B cell (primary cell): Measurements from ENCODE around the gene TTLL11. TPM values are rescaled to one million over a fixed set of nuclear protein-coding genes. Genes with fewer than 3 reads are reported as not detected.

Source experiments
- ATAC-seq: fragments of 200-7000 bp; cut with Tn5 transposase; one replicate; pipeline ENCODE4 v1.10.0; 2021; ENCODE audit warnings: low read depth, mild to moderate bottlenecking, moderate number of reproducible peaks, moderate library complexity
- CTCF ChIA-PET: fragments of 350-600 bp; sonication (Branson Sonifier 250); formaldehyde crosslinking; loops from one replicate; lab custom pipeline; 2021; ENCODE audit warnings: antibody characterized with exemption, inconsistent platforms; lab: Charles Lee
- POLR2A ChIA-PET: fragments of 350-600 bp; sonication (Branson Sonifier 250); formaldehyde crosslinking; loops from one replicate; lab custom pipeline; 2021; ENCODE audit warnings: antibody characterized with exemption; lab: Charles Lee
- DNase-seq: peaks from one replicate; pipeline ENCODE4 v3.0.0; 2013
- H2AFZ ChIP-seq: 2 replicates; pipeline ENCODE4 v1.6.1; 2012; ENCODE audit warnings: mild to moderate bottlenecking, low read depth, low read length; ENCODE audit not compliant: insufficient read depth, poor library complexity, severe bottlenecking
- H3K27ac ChIP-seq, 2 donors: 1 replicate in 1 of 2; 2 replicates in 1 of 2; pipeline ENCODE4 v1.5.1; 2012 to 2013; ENCODE audit warnings: low read length in 2 of 2, mild to moderate bottlenecking in 2 of 2, moderate library complexity in 1 of 2
- H3K27me3 ChIP-seq, 4 experiments: fragments of 200-600 bp in 1 of 4; sonication (generic) in 1 of 4; replicated peaks in 1 of 4; 1 replicate in 2 of 4; 2 replicates in 2 of 4; pipeline versions ENCODE4 v1.6.1 to v1.7.0; 2013 to 2016; ENCODE audit warnings: low read length in 3 of 4, mild to moderate bottlenecking in 2 of 4, mixed read lengths in 1 of 4, moderate library complexity in 1 of 4; ENCODE audit not compliant: insufficient read depth in 4 of 4, control insufficient read depth in 3 of 4; ENCODE audit errors: control extremely low read depth in 1 of 4
- H3K36me3 ChIP-seq, 2 experiments: replicated peaks in 1 of 2; 1 replicate in 1 of 2; 2 replicates in 1 of 2; pipeline versions ENCODE4 v1.6.1 to v1.7.1; 2013; ENCODE audit warnings: low read length in 1 of 2; ENCODE audit not compliant: insufficient read depth in 2 of 2, control insufficient read depth in 1 of 2; ENCODE audit errors: control extremely low read depth in 1 of 2, extremely low read depth in 1 of 2
- H3K4me1 ChIP-seq, 2 donors: fragments of 200-600 bp in 1 of 2; sonication (generic) in 1 of 2; 1 replicate in 1 of 2; 2 replicates in 1 of 2; pipeline versions ENCODE4 v1.5.1 to v1.6.1; 2013 to 2017; ENCODE audit warnings: low read length in 2 of 2; ENCODE audit not compliant: control insufficient read depth in 2 of 2, insufficient read depth in 2 of 2
- H3K4me2 ChIP-seq: replicated peaks from 2 replicates; pipeline ENCODE3; 2012; ENCODE audit warnings: mild to moderate bottlenecking, low read depth, low read length; ENCODE audit not compliant: poor library complexity, severe bottlenecking
- H3K4me3 ChIP-seq, 5 experiments: fragments of 200-600 bp in 1 of 5; sonication (generic) in 1 of 5; 1 replicate in 3 of 5; 2 replicates in 2 of 5; pipeline versions ENCODE4 v1.5.1 to v1.7.0; 2011 to 2016; ENCODE audit warnings: low read length in 4 of 5, mild to moderate bottlenecking in 4 of 5, low read depth in 2 of 5, control low read depth in 1 of 5, moderate library complexity in 1 of 5; ENCODE audit not compliant: insufficient read depth in 1 of 5; ENCODE audit errors: control extremely low read depth in 1 of 5, extremely low read depth in 1 of 5
- H3K79me2 ChIP-seq: fragments of 200-600 bp; sonication (generic); one replicate; pipeline ENCODE4 v1.6.0; 2016; ENCODE audit warnings: low read length; ENCODE audit not compliant: control insufficient read depth, insufficient read depth
- H3K9ac ChIP-seq: fragments of 200-600 bp; sonication (generic); 2 replicates; pipeline ENCODE4 v1.6.1; 2017; ENCODE audit warnings: mild to moderate bottlenecking, low read length, moderate library complexity
- H3K9me3 ChIP-seq, 3 donors: one replicate each; pipeline versions ENCODE4 v1.6.1 to v1.7.1; 2013; ENCODE audit warnings: low read length in 2 of 3; ENCODE audit not compliant: control insufficient read depth in 2 of 3, insufficient read depth in 1 of 3; ENCODE audit errors: control extremely low read depth in 1 of 3
- H4K20me1 ChIP-seq: 2 replicates; pipeline ENCODE4 v1.6.0; 2012; ENCODE audit warnings: mild to moderate bottlenecking, low read length; ENCODE audit not compliant: insufficient read depth, control insufficient read depth, poor library complexity, severe bottlenecking
- H3K27ac Mint-ChIP-seq: one replicate; pipeline ENCODE4 v1.8.0; 2021; ENCODE audit warnings: mixed read lengths
- H3K27me3 Mint-ChIP-seq: one replicate; pipeline ENCODE4 v1.8.0; 2021; ENCODE audit warnings: mixed read lengths
- H3K4me1 Mint-ChIP-seq: one replicate; pipeline ENCODE4 v1.8.0; 2021; ENCODE audit warnings: mixed read lengths
- H3K4me3 Mint-ChIP-seq: one replicate; pipeline ENCODE4 v1.8.0; 2021; ENCODE audit warnings: mixed read lengths
- H3K9me3 Mint-ChIP-seq: one replicate; pipeline ENCODE4 v1.8.0; 2022; ENCODE audit warnings: mixed read lengths; ENCODE audit not compliant: insufficient read depth
- EZH2 ChIP-seq: IDR thresholded peaks from 2 replicates; pipeline ENCODE4 v1.6.1; 2012; ENCODE audit warnings: borderline replicate concordance, low read depth, mild to moderate bottlenecking, moderate library complexity, low read length; ENCODE audit not compliant: insufficient read depth, poor library complexity, severe bottlenecking
- WGBS: methylation state at CpG from one replicate; pipeline ENCODE4 v1.1.5; 2013; ENCODE audit warnings: missing lambda C conversion rate; ENCODE audit not compliant: insufficient coverage; 5-methylcytosine and 5-hydroxymethylcytosine counted together
- intact Hi-C: fragments of 100-400 bp; cut with micrococcal nuclease; formaldehyde crosslinking; loops from one replicate; pipeline ENCODE4 v1.10.0; 2022
- polyA plus RNA-seq: library from polyadenylated mRNA; depleted of rRNA; stranded (reverse); fragments of >200 nt; gene quantifications from 2 replicates; pipeline ENCODE4 v1.2.3, GENCODE V29; 2012
- total RNA-seq, 2 donors: library from RNA; stranded (reverse); fragments of 120-200 nt in 1 of 2; gene quantifications; 1 replicate in 1 of 2; 2 replicates in 1 of 2; pipeline versions ENCODE4 v1.2.3 to v1.2.4, GENCODE V29; 2013 to 2022
- TF ChIP-seq, protein P1 (sequence below): fragments of 200-600 bp; IDR thresholded peaks from one replicate; pipeline ENCODE4 v1.8.0; 2022; ENCODE audit warnings: antibody characterized with exemption, mild to moderate bottlenecking

TTLL11 gene
- total and polyA plus RNA-seq, 2 donors (not counting 1 experiment from before 2014, with no cell fraction given) = 3.6 to 3.8 TPM

DNA sequence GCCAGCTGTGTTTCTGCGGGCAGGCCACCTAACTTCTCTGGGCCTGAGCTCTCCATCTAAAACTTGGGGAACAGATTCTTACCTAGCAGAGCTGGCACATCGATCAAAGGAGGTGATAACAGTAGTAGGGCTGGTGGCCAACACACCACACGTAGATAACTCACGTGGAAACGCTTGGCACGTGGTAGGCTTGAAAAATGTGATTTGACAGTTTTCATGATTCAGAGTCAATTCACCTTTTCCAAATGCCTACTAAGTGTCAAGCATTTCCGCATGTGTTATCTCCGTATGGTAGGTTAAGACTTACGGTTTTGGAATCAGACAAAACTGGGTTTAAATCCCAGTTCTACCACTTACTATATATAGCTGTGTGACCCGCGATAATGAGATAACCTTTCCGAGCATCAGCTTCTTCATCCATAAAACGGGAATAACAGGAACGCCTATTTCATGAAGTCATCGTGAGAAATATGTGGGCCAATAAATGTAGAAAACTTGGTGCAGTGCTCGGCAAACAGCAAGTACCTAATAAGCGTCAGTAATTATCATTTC is 41.0 kb upstream of the TTLL11 start:
- ChIA-PET CTCF (interaction anchor here (1.2 kb wide), 1 partner anchor 9 kb away, joined by 6 read pairs; no protein-coding TSS in a partner anchor), POLR2A (no interaction called here)
- no peaks in the 10 kb centered on the region for H3K9me3 Mint-ChIP-seq
- H3K9me3 ChIP-seq = no peaks in the 10 kb centered on the region
- intact Hi-C loops = no loop called here
- no peak overlapping the region for H2AFZ ChIP-seq
- H4K20me1 ChIP-seq = no peaks in the 10 kb centered on the region
- WGBS = 91% methylated on average over 13 of the region's 17 CpGs
- H3K79me2 ChIP-seq = no peaks in the 10 kb centered on the region
- H3K4me3 ChIP-seq = no peak overlapping the region
- DNase-seq = no peak
- no peak overlapping the region for H3K9ac ChIP-seq
- no peaks in the 10 kb centered on the region for H3K4me1 Mint-ChIP-seq
- H3K4me1 ChIP-seq = no peaks in the 10 kb centered on the region
- TF ChIP-seq EZH2 = no peak
- TF ChIP-seq, protein P1, sequence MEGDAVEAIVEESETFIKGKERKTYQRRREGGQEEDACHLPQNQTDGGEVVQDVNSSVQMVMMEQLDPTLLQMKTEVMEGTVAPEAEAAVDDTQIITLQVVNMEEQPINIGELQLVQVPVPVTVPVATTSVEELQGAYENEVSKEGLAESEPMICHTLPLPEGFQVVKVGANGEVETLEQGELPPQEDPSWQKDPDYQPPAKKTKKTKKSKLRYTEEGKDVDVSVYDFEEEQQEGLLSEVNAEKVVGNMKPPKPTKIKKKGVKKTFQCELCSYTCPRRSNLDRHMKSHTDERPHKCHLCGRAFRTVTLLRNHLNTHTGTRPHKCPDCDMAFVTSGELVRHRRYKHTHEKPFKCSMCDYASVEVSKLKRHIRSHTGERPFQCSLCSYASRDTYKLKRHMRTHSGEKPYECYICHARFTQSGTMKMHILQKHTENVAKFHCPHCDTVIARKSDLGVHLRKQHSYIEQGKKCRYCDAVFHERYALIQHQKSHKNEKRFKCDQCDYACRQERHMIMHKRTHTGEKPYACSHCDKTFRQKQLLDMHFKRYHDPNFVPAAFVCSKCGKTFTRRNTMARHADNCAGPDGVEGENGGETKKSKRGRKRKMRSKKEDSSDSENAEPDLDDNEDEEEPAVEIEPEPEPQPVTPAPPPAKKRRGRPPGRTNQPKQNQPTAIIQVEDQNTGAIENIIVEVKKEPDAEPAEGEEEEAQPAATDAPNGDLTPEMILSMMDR = no peak
- no peak for ATAC-seq
- no peak overlapping the region for H3K27ac ChIP-seq
- no peaks in the 10 kb centered on the region for H3K27me3 ChIP-seq
- H3K27ac Mint-ChIP-seq = no peak overlapping the region
- H3K4me3 Mint-ChIP-seq = no peak overlapping the region
- H3K4me2 ChIP-seq = no peak overlapping the region
- H3K36me3 ChIP-seq = no peaks in the 10 kb centered on the region
- H3K27me3 Mint-ChIP-seq = peaks cover 27% of the 10 kb centered on the region

DNA sequence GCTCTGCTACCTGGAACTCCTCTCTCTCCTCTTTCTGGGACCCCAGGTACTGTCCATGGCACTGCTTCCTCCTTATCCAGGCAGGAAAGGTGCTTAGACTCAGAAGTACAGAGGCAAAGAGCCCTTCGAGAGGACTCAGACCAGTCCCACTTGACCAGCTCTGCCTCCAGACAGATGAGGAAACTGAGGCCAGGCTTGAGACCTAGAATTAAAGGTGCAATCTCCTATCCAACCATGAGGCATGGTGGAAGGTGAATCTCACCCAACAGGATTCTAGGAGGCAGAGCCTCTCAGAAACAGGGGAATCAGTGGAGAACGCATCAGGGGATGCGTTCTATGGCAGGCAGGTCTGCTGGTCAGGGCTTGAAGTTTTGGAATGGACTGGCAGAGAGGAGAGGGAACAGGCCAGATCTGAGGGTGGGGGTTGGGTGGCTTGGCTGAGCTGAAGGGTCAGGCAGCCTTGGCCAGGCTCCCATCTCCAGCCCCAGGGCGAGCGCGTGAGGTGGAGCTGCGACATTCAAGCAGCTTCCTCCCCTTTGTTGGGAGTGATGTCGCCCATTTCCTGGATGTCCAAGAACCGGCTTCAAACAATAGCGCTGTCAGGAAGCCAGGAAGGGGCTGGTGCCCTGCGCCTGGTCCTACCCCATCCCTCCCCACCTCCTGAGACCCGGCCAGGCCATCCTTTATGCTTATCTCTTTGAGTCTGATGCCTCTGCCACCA is 40.3 kb upstream of the TTLL11 start:
- POLR2A ChIA-PET = no interaction called here
- no peak overlapping the region for H3K27ac Mint-ChIP-seq
- no peak overlapping the region for H3K4me3 Mint-ChIP-seq
- CTCF ChIA-PET = interaction anchor here (1.2 to 1.6 kb wide), 2 partner anchors 9 to 11 kb away, joined by 6 to 10 read pairs; no protein-coding TSS in a partner anchor
- Histone ChIP-seq H3K79me2 (no peaks in the 10 kb centered on the region), H3K4me2 (no peak overlapping the region), H2AFZ (no peak overlapping the region), H3K27ac (no peak overlapping the region), H3K4me3 (no peak overlapping the region), H3K9ac (no peak overlapping the region), H3K36me3 (no peaks in the 10 kb centered on the region), H4K20me1 (no peaks in the 10 kb centered on the region), H3K27me3 (peaks cover 0 to 2% (median under 1%) of the 10 kb centered on the region in 4 experiments), H3K4me1 (no peaks in the 10 kb centered on the region), H3K9me3 (no peaks in the 10 kb centered on the region)
- no peak for ATAC-seq
- H3K4me1 Mint-ChIP-seq = no peaks in the 10 kb centered on the region
- peaks cover 32% of the 10 kb centered on the region for H3K27me3 Mint-ChIP-seq
- DNase-seq = no peak
- no peak for TF ChIP-seq EZH2
- TF ChIP-seq, protein P1 = no peak
- WGBS = 92% methylated on average over 11 of the region's 12 CpGs
- H3K9me3 Mint-ChIP-seq = no peaks in the 10 kb centered on the region
- intact Hi-C loops = no loop called here
